Measurements from ENCODE around the gene SCLT1.
"Not testable (repeated sequence)": the region's sequence is repeated elsewhere in the genome, so short reads cannot be mapped to it uniquely, and the experiment has no call there.

SCLT1 gene

DNA sequence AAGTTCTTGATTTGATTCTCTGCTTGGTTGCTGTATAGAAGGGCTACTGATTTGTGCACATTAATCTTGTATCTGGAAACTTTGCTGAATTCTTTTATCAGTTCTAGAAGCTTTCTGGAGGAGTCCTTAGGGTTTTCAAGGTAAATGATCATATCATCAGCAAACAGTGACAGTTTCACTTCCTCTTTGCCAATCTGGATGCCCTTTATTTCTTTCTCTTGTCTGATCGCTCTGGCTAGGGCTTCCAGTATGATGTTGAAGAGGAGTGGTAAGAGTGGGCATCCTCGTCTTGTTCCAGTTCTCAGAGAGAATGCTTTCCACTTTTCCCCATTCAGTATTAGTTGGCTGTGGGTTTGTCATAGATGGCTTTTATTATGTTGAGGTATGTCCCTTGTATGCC is 23.8 kb downstream of the SCLT1 start:
- not testable (repeated sequence) for DNase-seq

DNA sequence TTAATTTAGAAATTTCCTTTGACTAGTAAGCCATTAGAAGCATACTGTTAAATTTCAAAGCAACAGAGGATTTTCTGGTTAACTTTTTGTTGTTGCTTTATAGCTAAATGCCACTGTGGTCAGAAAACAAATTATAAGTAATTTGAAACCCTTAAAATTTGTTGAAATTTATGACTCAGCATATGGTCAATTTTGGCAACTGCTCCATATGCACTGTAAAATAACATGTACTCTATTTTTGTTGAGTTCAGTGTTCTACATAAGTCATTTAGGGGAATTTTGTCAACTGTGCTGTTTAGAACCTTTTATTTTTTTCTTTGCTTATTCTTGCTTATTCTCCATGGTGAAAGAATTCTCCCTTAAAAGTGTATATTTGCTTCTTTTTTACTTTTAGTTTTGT is 28.6 kb downstream of the SCLT1 start:
- no peak for DNase-seq

DNA sequence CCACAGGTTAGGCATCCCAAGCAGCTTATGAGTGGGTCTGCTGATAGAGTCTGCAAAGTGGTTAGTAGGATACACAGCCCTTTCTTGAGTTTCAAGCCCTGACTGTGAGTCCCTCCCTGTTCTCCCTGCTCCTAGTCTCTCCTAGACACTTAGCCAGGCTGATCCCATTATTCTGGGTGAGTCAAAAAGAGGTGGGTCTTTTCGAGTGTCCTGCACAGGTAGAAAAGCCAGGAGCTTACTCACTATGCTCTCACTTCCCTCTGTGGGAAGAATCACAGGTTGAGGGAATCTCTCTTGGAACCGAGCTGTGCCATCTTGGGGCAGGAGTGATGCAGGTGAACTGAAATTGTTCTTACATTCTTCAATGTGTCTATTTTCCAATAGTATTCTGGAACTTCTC is 29.7 kb downstream of the SCLT1 start:
- no peak for DNase-seq

DNA sequence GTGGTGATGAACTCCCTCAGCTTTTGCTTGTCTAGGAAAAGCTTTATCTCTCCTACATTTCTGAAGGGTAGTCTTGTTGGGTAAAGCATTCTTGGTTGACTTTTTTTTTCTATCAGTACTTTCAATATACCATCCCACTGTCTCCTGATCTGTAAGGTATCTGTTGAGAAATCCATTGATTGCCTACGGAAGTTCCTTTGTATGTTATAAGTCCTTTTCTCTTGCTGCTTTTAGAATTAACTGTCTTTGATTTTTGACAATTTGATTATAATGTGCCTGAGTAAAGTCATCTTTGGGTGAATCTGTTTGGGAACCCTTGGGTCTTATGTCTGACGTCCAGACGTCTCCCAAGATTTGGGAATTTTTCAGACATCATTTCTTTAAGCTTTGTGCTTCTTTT is 30.8 kb downstream of the SCLT1 start:
- DNase-seq, result no peak

GRCh38 chr4:129059028-129059427 is 34.3 kb downstream of the SCLT1 start:
- DNase-seq, result no peak

- DNase-seq, result no peak
Observed at GRCh38 chr4:129046055-129046959, 47.0 kb downstream of the SCLT1 start.

- DNase-seq, result no peak
Observed at GRCh38 chr4:129043523-129043922, 49.8 kb downstream of the SCLT1 start.

GRCh38 chr4:129040471-129040870 is 52.9 kb downstream of the SCLT1 start:
- no peak for DNase-seq

DNA sequence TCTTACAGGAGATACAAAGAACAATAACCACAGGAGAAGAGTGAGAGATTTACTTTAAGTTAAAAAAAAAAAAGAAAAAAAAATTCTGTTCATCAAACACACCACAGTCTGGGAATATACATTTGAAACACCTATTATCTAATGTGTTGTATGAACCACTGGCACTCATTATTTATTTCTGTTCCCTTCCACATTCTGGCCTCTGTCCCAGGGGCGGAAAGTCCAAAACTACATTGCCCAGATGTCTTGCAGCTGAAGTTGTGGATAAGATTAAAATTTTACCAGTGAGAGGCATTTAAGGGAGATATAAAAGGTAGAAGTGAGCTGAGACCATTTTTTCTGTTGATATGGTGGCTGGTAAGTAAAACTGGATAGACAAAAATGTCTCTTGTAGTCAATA is 56.2 kb downstream of the SCLT1 start:
- no peak for DNase-seq

- no peak for DNase-seq
Observed at GRCh38 chr4:129014566-129015509, 78.5 kb downstream of the SCLT1 start.

GRCh38 chr4:129008096-129008495 is 85.2 kb downstream of the SCLT1 start:
- DNase-seq, result no peak

GRCh38 chr4:128986908-128987307 is 106.4 kb downstream of the SCLT1 start:
- DNase-seq, result no peak

DNA sequence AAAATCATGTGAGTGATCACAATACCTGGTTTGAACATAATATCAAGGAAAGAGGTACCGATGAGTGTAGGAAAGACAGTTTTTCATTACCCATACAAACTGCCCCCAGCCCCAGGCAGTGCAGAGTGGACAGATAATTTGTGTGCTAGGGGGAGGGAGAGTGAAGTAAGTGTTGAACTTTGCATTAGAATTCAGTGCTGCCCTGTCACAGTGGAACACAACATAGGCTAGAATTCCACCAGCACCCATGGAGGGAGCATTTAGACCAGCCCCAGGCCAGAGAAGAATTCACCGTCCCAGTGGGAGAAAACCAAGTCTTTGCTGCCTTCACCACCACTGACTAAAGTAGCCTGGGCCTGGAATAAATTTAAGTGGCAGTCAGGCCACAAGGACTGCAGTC is 107.3 kb downstream of the SCLT1 start:
- no peak for DNase-seq

DNA sequence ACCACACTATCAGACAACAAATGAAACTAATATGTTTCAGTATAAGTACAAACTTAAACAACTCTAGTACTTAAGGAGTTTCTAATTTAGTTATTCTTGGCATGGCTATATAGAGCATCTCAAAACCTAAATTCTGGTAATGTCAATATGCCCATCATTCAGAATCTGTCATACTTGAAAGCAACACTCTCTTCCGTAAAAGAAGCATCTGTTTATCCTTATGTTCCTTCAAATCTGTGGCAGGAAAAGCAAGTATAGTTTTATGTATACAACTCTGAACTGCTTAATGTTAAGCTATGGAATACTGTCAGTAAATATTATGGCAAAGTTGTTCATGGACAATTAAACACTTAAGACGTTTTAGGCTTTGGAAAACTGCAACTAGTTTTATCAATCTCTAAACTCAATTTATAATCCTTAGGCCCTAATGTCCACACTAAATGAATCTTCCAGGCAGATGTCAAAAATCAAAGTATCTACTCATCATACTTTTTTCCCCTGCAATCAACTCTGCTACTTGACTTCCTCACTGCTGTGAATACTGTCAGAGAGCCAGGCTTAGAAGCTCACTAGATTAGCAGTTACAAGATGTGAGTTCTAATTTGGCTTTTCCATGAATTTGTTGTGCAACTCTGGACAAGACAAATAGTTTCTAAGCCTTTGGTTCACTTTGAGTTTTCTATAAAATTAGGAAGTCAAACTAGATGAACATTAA is 109.4 kb downstream of the SCLT1 start:
- DNase-seq, result no peak

GRCh38 chr4:128981377-128981776 is 112.0 kb downstream of the SCLT1 start:
- DNase-seq, result no peak

- DNase-seq, result no peak
Observed at GRCh38 chr4:128980816-128981326, 112.5 kb downstream of the SCLT1 start.

DNA sequence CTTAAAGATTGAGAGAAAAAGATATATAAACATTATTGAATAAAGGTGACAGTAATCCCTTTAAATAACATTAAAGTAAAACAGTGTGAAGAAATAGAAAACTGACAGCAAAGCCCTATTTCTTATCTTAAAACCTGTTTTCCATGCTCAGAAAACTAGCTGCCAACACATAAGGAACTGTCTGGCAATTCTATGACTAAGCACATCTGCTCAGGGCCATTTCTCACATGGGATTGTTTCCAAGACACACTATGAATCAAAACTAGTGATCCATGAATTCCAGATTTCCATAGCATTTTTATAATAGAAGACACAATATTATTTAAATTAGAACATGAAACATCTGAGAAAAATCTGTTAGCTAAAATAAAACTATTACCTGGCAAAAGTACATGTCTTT is 113.4 kb downstream of the SCLT1 start:
- no peak for DNase-seq

DNA sequence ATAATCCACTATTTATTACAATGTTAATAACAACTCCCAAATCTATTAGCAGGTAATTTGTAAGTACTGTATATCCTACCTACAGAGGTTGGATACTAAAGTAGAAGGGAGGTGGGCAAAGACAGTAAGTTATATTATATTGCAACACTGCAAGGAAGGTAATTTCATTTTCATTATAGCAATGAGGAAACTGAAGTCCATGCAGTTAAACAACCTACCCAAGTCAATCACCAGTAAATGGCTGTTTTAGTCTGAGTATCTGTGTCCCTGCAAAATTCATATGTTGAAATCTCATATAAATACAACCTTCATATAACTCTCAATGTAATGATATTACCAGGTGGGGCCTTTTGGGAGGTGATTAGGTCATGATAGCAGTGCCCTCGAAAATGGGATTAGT is 114.4 kb downstream of the SCLT1 start:
- DNase-seq, result no peak

DNA sequence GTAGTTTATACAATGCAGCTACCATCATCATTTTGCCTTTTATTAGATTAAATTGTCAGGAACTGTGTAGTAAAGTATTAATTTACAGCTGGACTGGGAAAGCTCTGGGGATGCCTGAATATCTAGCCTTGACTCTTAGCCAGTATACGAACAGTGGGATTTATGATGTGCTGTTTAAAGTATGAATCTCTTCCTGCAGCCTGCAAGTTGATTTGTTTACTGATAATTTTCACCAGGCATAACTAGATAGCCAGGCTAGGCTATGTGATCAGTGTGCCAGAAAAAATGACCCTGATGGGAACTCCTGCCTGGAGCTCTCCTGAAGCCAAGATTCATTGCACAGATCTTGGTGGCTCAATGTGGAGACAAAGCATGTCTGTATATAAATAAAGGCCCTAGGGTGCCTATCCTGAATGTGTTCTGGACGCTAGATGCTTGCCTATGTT is 119.2 kb downstream of the SCLT1 start:
- DNase-seq, result no peak

DNA sequence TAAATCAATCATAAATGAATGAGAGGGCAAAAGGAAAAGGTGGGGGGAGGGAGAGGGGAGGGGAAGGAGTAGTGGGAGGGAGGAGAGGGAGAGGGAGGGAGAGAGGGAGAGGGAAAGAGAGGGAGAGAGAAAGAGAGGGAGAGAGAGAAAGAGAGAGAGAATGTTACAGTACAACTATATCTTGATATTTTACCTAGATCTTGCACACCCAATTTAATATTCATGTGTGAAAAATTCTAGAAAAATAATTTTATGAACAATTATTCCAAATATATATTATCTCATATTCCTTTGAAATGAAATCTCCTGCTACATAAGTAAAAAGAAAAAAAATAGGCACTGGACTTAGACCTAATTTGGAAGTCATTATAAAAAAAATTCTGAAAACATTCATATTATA is 120.0 kb downstream of the SCLT1 start:
- no peak for DNase-seq

- no peak for DNase-seq
Observed at GRCh38 chr4:128961405-128961804, 131.9 kb downstream of the SCLT1 start.

- no peak for DNase-seq
Observed at GRCh38 chr4:128958194-128958593, 135.1 kb downstream of the SCLT1 start.

DNA sequence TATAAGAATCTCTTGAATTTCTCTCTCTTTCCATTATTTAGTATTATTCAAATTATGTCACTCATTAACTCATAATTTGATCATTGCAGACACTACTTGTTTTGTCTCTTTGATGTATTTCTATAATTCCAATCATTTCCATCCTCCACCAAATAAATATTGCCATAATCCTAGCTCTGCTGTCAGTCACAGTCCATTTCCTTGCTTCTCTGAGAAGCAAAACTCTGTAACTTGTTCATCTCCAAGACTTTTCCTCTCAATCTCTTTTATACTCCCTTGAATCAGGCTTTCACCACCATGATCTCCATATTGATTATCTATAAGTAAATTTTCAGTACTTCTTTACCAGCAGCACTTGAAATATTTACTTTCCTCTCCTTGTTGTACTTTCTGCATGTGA is 135.9 kb downstream of the SCLT1 start:
- DNase-seq, result no peak
